NCI-H446 treated with DMSO at 0.1 percent for 48 hours (cell line): ENCODE measurements around the gene FAM229A.
"Not testable (repeated sequence)": the region's sequence is repeated elsewhere in the genome, so short reads cannot be mapped to it uniquely, and the experiment has no call there.

ENCODE experiments used
- DNase-seq: peaks from one replicate; lab custom pipeline; 2025; lab: John Stamatoyannopoulos, UW

Gene FAM229A, protein sequence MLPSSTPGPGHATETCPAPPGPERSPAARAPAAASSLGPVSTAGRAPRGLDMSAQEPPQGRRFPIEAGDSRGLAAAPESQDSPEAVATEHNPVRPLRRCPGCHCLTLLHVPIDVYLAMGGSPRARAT

DNA sequence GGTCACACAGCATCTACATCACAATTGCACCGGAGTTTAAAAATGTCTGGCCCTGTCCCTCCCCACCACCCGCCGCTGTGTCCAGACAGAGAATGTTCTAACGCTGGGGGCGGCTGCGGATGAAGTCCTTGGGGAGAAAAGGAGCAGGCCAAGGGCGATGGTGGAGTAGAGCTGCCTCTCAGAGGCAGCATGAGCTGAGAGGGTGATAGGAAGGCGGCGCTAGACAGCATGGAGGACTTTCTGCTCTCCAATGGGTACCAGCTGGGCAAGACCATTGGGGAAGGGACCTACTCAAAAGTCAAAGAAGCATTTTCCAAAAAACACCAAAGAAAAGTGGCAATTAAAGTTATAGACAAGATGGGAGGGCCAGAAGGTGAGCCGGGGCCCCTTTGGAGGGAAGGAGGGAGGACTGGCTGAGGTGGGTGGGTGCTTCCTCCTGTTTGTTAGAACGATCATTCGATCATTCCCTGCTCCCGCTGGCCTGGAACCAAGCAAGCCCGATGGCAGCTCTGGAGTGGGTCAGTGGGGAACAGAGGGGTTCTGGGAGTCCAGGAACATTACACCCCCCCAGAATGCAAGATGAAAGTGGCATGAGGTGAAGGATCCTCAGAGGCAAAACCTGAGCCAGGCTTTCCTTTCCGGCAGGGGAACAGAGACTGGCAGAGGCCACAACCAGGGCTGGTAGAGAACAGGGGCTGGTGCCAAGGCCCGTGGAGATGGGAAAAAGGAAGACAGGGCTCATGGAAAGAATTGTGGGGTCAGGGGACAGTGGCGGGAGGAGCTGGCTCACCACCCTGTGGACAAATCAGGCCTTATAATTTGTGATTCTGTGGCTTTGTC lies at the start of gene FAM229A, which contains the start of gene TSSK3:
TSS of gene FAM229A (minus strand) at position 12 of the 840 bp plus-strand sequence. CDS start 394 bp downstream, outside the sequence.
TSS of gene TSSK3 (plus strand) at position 66 of the 840 bp plus-strand sequence. CDS start at position 229, 163 bp downstream.
- DNase-seq, result no peak

- DNase-seq, result peak; percentile 1
These were observed 49.0 kb upstream of the FAM229A start for GRCh38 chr1:32411261-32411660.

DNA sequence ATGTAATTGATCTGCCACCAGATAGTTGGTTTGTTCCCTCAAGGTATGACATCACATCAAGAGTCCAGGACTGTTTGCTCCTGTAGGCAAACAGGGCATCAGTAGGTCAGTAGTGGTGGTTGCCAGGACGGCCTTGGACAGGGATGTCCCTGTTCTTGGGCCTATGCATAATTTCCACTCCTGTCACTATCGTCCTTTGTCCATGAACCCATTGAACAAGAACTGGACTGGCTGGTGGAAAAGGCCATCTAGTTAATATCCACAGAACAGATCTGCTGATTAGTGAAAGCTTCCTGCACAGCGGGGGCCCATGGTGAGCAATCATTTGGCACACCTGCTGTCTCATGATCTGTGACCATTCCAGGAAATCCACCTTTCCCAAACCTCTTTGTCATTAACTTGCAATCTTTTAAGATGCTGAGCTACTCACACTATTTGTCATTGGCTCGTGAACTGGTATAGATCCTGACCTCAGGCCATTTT lies 44.4 kb upstream of the FAM229A start:
- no peak for DNase-seq

- no peak for DNase-seq
These were observed 43.6 kb upstream of the FAM229A start for GRCh38 chr1:32405672-32406467.

DNA sequence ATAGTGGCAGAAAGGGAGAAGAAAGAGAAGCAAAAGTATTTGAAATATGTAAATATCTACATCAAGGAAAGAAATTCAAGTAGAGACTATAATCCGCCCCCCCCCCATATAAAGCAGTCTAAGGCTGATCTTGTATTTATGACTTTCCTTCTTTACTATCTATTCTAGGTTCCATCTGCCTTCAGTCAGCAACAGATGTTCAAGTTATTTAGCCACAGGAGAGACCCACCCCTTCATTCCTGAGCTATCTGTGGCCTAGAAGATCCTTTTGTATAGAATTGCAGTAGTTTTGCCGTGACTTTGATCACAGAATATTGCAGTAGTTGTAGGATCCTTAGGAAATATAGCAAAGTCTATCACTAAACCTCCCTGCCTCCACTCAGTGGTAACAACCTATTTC lies 42.7 kb upstream of the FAM229A start:
- no peak for DNase-seq

DNA sequence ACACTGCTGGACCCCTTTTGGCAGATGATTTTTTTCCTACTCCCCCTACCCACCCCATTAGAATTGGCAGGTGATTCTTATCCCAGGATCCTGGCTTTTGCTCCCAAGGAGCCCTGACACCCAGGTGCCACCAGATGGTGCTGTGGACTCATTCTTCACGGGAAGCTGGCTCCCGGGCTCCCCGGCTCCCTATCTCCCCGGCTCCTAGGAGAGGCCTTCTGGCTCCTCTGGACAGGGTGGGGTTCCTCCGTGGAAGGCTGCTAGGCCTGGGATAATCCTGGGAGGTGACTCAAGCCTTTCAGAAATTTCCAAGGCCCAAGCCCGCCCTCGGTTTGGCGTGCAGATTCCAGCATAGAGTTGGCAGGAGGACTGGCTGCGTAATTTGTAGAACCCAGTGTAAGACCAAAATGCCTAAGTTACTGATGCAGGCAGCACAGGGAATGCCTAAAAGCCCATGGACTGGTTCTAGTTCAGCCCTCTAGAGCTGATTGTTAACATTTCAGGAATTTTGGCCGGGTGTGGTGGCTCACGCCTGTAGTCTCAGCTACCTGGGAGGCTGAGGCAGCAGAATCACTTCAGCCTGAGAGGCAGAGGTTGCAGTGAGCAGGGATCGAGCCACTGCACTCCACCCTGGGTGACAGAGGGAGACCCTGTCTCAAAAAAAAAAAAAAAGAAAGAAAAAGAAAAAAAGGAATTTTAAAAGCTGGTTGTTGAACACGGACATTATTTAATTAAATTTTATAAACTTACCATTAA lies 38.8 kb upstream of the FAM229A start:
- peak; percentile 23 for DNase-seq

GRCh38 chr1:32399843-32400242 lies 37.6 kb upstream of the FAM229A start:
- no peak for DNase-seq

GRCh38 chr1:32398401-32398800 lies 36.1 kb upstream of the FAM229A start:
- DNase-seq, result no peak

DNA sequence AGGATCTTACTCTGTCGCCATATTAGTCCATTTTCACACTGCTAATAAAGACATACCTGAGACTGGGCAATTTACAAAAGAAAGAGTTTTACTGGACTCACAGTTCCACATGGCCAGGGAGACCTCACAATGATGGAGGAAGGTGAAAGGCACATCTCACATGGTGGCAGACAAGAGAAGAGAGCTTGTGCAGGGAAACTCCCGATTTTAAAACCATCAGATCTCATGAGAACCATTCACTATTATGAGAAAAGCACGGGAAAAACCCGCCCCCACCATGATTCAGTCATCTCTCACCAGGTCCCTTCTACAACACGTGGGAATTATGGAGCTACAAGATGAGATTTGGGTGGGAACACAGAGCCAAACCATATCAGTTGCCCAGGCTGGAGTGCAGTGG lies 34.2 kb upstream of the FAM229A start:
- not testable (repeated sequence) for DNase-seq

DNA sequence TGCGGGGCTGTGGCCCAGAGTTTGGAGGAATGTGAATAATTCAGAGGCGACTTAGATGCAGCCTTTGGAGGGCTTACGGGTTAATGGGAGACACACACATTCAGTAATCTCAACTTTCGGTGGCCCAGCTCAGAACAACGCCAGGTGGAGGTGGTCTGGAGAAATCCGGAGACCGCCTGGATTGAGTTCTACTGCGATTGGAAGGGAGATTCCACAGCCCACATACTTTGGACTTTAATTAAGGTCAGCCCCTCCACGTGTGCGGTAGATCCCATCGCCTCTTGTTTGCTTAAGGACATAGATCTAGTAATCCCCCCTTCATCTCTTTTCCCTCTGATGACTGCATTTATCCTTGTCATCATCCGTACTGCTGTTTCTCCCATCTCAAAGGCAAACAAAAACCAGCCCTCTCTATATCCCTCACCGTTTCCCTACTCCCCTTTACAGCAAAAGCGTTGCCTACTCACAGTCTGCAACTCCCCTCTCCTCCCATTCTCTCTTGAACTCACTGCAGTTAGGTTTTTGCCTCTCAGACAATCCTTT lies 32.7 kb upstream of the FAM229A start:
- DNase-seq, result no peak

DNA sequence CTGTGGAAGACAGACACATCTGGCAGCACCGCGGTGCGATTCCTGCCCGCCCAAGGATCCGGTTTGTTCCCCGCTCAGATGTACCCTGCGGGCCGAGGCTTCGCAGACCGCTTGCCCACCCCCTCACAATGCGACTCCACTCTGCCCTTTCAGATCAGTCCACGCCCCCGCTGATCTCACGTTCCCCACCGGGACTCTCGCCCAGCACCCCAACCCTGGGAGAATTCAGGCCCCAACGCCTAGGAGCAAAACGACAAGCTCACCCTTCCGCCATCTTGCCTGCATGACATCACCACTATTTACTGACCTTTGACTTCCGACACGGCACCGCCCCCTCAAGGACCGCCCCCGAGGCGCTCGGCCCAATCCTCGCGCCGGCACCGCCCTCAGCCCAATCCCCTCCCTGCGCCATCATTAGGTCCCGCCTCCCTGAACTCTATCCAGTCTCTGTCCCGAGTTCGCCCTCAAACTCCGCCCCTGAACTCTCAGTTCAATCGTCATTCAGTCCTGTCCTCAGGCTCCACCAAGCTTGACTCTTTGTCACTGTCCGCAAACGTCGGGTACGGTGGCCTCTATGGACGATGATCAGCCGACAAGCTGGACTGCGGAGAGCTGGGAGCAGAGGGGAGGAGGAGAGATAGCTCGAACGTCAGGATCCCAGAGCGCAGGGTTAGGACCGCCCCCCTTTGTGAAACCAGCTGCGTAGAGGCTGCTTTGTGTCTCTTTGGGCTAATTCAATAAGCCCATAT lies 32.0 kb upstream of the FAM229A start, which contains the start of gene BSDC1:
TSS of gene BSDC1 (minus strand) at position 301 of the 749 bp plus-strand sequence. CDS start at position 274, 27 bp downstream.
- peak; percentile 95 for DNase-seq

GRCh38 chr1:32393832-32394140 lies 31.5 kb upstream of the FAM229A start:
- DNase-seq, result no peak

DNA sequence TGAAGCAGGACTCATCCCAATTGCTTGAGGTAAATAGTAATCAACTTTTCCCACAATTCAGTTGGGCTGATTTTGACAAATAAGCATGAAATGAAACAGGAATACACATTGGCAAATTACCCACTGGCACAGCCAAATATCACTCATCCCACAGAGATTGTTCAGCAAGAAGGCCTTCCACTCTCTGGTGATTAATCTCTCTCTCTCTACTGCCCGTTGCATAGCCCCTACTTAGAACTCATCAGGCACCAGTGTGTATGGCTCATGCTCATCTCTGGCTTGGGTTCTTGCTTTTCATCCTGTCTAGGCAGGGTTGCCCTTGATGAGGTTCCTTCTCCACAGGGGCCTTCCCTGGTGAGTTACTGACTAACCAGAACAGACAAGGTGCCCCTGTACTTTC lies 30.9 kb upstream of the FAM229A start:
- no peak for DNase-seq

- no peak for DNase-seq
These were observed 30.0 kb upstream of the FAM229A start for GRCh38 chr1:32392325-32392724.

GRCh38 chr1:32390904-32391870 lies 28.9 kb upstream of the FAM229A start:
- DNase-seq, result no peak

GRCh38 chr1:32388641-32389040 lies 26.4 kb upstream of the FAM229A start:
- no peak for DNase-seq

DNA sequence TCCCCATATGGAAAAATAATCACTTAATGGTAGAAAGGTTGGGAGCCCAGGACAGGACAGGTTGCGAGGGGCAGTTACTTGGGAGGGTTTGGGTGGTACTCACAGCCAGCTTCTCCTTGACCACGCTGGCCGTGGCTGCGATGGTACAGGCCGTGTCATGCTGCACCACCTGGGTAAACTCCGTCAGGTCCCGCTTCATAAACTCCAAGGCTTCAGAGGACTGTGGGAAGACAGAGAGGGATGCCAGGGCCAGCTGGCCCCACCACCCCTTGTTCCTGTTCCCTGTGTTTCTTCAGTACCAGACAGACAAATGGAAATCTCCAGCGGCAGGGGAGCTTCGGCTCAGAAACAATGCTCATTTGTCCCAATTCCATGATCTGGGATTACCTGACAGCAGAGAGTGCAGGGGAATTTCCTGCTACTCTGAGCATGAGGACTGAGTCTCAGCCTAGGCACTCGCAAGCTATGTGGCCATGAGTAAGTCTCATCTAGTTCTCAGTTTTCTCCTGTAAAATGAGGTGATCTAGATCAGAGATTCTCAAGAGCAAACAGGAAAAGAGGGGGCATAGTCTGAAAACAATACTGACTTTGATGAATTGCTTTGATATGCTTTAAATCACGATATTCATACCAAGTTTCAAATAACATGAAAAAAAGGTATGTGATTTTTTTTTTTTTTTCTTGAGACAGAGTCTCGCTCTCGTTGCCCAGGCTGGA lies 24.5 kb upstream of the FAM229A start:
- DNase-seq, result no peak

GRCh38 chr1:32380057-32380456 lies 17.8 kb upstream of the FAM229A start:
- no peak for DNase-seq
